Measurements from ENCODE around the gene ZNF143. TPM values are rescaled to one million over a fixed set of nuclear protein-coding genes. Genes with fewer than 3 reads are reported as not detected.
A peak's percentile ranks its signal among the peaks of the same experiment; 100 is the strongest.
"Not testable (repeated sequence)": the region's sequence is repeated elsewhere in the genome, so short reads cannot be mapped to it uniquely, and the experiment has no call there.

Gene ZNF143
- total RNA-seq, 2 donors from 2014 or later: 32.1 to 37.1 TPM

GRCh38 chr11:9535189-9535781 is 74.5 kb downstream of the ZNF143 start:
- Mint-ChIP-seq H3K4me1 (ENCODE audit: low read depth in 2 of 2) (no peaks in the 10 kb centered on the region), H3K9me3 (no peaks in the 10 kb centered on the region), H3K4me3 (no peak overlapping the region), H3K27me3 (no peaks in the 10 kb centered on the region), H3K27ac (no peak overlapping the region), H3K36me3 (no peaks in the 10 kb centered on the region)
- peak; percentile 77 for DNase-seq (ENCODE audit: low spot score)
- ATAC-seq: peak; percentile 79 to 81

- H3K36me3 Mint-ChIP-seq: no peaks in the 10 kb centered on the region
- H3K27ac Mint-ChIP-seq: no peak overlapping the region
- no peak for ATAC-seq
- no peak overlapping the region for H3K4me3 Mint-ChIP-seq
- H3K9me3 Mint-ChIP-seq: no peaks in the 10 kb centered on the region
- no peaks in the 10 kb centered on the region for H3K27me3 Mint-ChIP-seq
- DNase-seq (ENCODE audit: low spot score): no peak
- no peaks in the 10 kb centered on the region for H3K4me1 Mint-ChIP-seq (ENCODE audit: low read depth in 2 of 2)
Observed at GRCh38 chr11:9538548-9538947, 77.7 kb downstream of the ZNF143 start.

- not testable (repeated sequence) for H3K27me3 Mint-ChIP-seq; DNase-seq (ENCODE audit: low spot score); H3K36me3 Mint-ChIP-seq; H3K4me1 Mint-ChIP-seq (ENCODE audit: low read depth in 2 of 2); ATAC-seq; H3K4me3 Mint-ChIP-seq; H3K9me3 Mint-ChIP-seq; H3K27ac Mint-ChIP-seq
Observed at GRCh38 chr11:9549216-9549615, 88.4 kb downstream of the ZNF143 start.

GRCh38 chr11:9550191-9550628 is 89.4 kb downstream of the ZNF143 start:
- no peak for ATAC-seq
- no peak for DNase-seq (ENCODE audit: low spot score)
- Mint-ChIP-seq H3K4me3 (no peak overlapping the region), H3K4me1 (ENCODE audit: low read depth in 2 of 2) (peaks cover 0 to 3% of the 10 kb centered on the region in 2 donors), H3K9me3 (no peaks in the 10 kb centered on the region), H3K27me3 (no peaks in the 10 kb centered on the region), H3K27ac (no peak overlapping the region), H3K36me3 (peaks cover under 1% of the 10 kb centered on the region)

- Mint-ChIP-seq H3K4me3 (no peak overlapping the region), H3K9me3 (peaks cover 5% of the 10 kb centered on the region), H3K27ac (no peak overlapping the region), H3K36me3 (peaks cover 24% of the 10 kb centered on the region), H3K27me3 (peaks cover 0 to 5% of the 10 kb centered on the region in 2 donors), H3K4me1 (ENCODE audit: low read depth in 2 of 2) (peaks cover 7 to 9% of the 10 kb centered on the region in 2 donors)
- DNase-seq (ENCODE audit: low spot score): no peak
- no peak for ATAC-seq
Observed at GRCh38 chr11:9561279-9561982, 100.6 kb downstream of the ZNF143 start.

- ATAC-seq (peak in 1 of 2 donors; percentile 37), DNase-seq (ENCODE audit: low spot score) (no peak)
- Mint-ChIP-seq H3K4me3 (no peak overlapping the region), H3K4me1 (ENCODE audit: low read depth in 2 of 2) (peaks cover 7 to 10% of the 10 kb centered on the region in 2 donors), H3K27me3 (peaks cover 0 to 5% of the 10 kb centered on the region in 2 donors), H3K36me3 (peaks cover 17% of the 10 kb centered on the region), H3K27ac (no peak overlapping the region), H3K9me3 (peaks cover 5% of the 10 kb centered on the region)
Observed at GRCh38 chr11:9562716-9563115, 101.9 kb downstream of the ZNF143 start.

- peaks cover 0 to 5% of the 10 kb centered on the region in 2 donors for H3K27me3 Mint-ChIP-seq
- no peak overlapping the region for H3K4me3 Mint-ChIP-seq
- DNase-seq (ENCODE audit: low spot score) (no peak), ATAC-seq (no peak)
- peaks cover 7 to 10% of the 10 kb centered on the region in 2 donors for H3K4me1 Mint-ChIP-seq (ENCODE audit: low read depth in 2 of 2)
- H3K27ac Mint-ChIP-seq: no peak overlapping the region
- H3K36me3 Mint-ChIP-seq: peaks cover 17% of the 10 kb centered on the region
- H3K9me3 Mint-ChIP-seq: peaks cover 5% of the 10 kb centered on the region
Observed at GRCh38 chr11:9563196-9563730, 102.5 kb downstream of the ZNF143 start.

- ATAC-seq (peak; percentile 93 to 99), DNase-seq (ENCODE audit: low spot score) (no peak)
- Mint-ChIP-seq H3K36me3 (peaks cover 11% of the 10 kb centered on the region), H3K4me3 (peak overlapping the region; percentile 84), H3K27ac (peak overlapping the region; percentile 68 to 80), H3K27me3 (peaks cover 0 to 11% of the 10 kb centered on the region in 2 donors), H3K4me1 (ENCODE audit: low read depth in 2 of 2) (peaks cover 7 to 10% of the 10 kb centered on the region in 2 donors), H3K9me3 (no peaks in the 10 kb centered on the region)
Observed at GRCh38 chr11:9565822-9566560, 105.2 kb downstream of the ZNF143 start.

GRCh38 chr11:9566561-9567063 is 105.8 kb downstream of the ZNF143 start:
- H3K4me1 Mint-ChIP-seq (ENCODE audit: low read depth in 2 of 2): peaks cover 7 to 10% of the 10 kb centered on the region in 2 donors
- no peak for ATAC-seq
- H3K9me3 Mint-ChIP-seq: no peaks in the 10 kb centered on the region
- peaks cover 0 to 11% of the 10 kb centered on the region in 2 donors for H3K27me3 Mint-ChIP-seq
- peaks cover 4% of the 10 kb centered on the region for H3K36me3 Mint-ChIP-seq
- H3K27ac Mint-ChIP-seq: peak overlapping the region; percentile 68 to 80
- no peak for DNase-seq (ENCODE audit: low spot score)
- peak overlapping the region; percentile 84 for H3K4me3 Mint-ChIP-seq

GRCh38 chr11:9567401-9567800 is 106.6 kb downstream of the ZNF143 start:
- H3K4me3 Mint-ChIP-seq: no peak overlapping the region
- peaks cover 0 to 11% of the 10 kb centered on the region in 2 donors for H3K27me3 Mint-ChIP-seq
- no peaks in the 10 kb centered on the region for H3K9me3 Mint-ChIP-seq
- peaks cover 4% of the 10 kb centered on the region for H3K36me3 Mint-ChIP-seq
- DNase-seq (ENCODE audit: low spot score) (no peak), ATAC-seq (no peak)
- peaks cover 7 to 10% of the 10 kb centered on the region in 2 donors for H3K4me1 Mint-ChIP-seq (ENCODE audit: low read depth in 2 of 2)
- no peak overlapping the region for H3K27ac Mint-ChIP-seq

GRCh38 chr11:9568161-9568853 is 107.5 kb downstream of the ZNF143 start:
- Mint-ChIP-seq H3K27ac (peak overlapping the region in 1 of 2 donors; percentile 14), H3K4me1 (ENCODE audit: low read depth in 2 of 2) (peaks cover 7 to 10% of the 10 kb centered on the region in 2 donors), H3K9me3 (no peaks in the 10 kb centered on the region), H3K4me3 (no peak overlapping the region), H3K27me3 (peaks cover 0 to 11% of the 10 kb centered on the region in 2 donors), H3K36me3 (peaks cover 4% of the 10 kb centered on the region)
- DNase-seq (ENCODE audit: low spot score): no peak
- ATAC-seq: no peak

GRCh38 chr11:9568854-9569587 is 108.2 kb downstream of the ZNF143 start:
- no peak overlapping the region for H3K4me3 Mint-ChIP-seq
- peaks cover 4% of the 10 kb centered on the region for H3K36me3 Mint-ChIP-seq
- H3K4me1 Mint-ChIP-seq (ENCODE audit: low read depth in 2 of 2): peaks cover 7 to 10% of the 10 kb centered on the region in 2 donors
- H3K27ac Mint-ChIP-seq: peak overlapping the region in 1 of 2 donors; percentile 14
- no peak for DNase-seq (ENCODE audit: low spot score)
- H3K9me3 Mint-ChIP-seq: no peaks in the 10 kb centered on the region
- H3K27me3 Mint-ChIP-seq: peaks cover 0 to 11% of the 10 kb centered on the region in 2 donors
- ATAC-seq: no peak
